Chondrocyte (in vitro differentiated cells): ENCODE data around the gene IRX3. TPM values are rescaled to one million over a fixed set of nuclear protein-coding genes. Genes with fewer than 3 reads are reported as not detected.

Experiments
- DNase-seq: peaks from one replicate; pipeline ENCODE4 v3.0.0; 2021; ENCODE audit warnings: mixed read lengths, low spot score
- H3K27ac Mint-ChIP-seq: one replicate; pipeline ENCODE4 v1.8.0; 2021; ENCODE audit warnings: mild to moderate bottlenecking, moderate library complexity, mixed read lengths; ENCODE audit not compliant: unreplicated experiment
- H3K27me3 Mint-ChIP-seq: 2 replicates; pipeline ENCODE4 v1.8.0; 2021; ENCODE audit warnings: low read depth, mixed read lengths
- H3K36me3 Mint-ChIP-seq: 2 replicates; pipeline ENCODE4 v1.8.0; 2021; ENCODE audit warnings: low read depth, mixed read lengths
- H3K4me1 Mint-ChIP-seq: 2 replicates; pipeline ENCODE4 v1.8.0; 2021; ENCODE audit warnings: low read depth, mild to moderate bottlenecking, mixed read lengths
- H3K4me3 Mint-ChIP-seq: one replicate; pipeline ENCODE4 v1.8.0; 2021; ENCODE audit warnings: mild to moderate bottlenecking, moderate library complexity, mixed read lengths; ENCODE audit not compliant: unreplicated experiment
- H3K9me3 Mint-ChIP-seq: 2 replicates; pipeline ENCODE4 v1.8.0; 2021; ENCODE audit warnings: low read depth, mixed read lengths
- CTCF ChIP-seq: fragments of 200-600 bp; sonication (generic); IDR thresholded peaks from 2 replicates; pipeline ENCODE4 v1.5.0; 2021; ENCODE audit warnings: antibody characterized with exemption, mild to moderate bottlenecking, moderate library complexity
- total RNA-seq: library from RNA; stranded (reverse); gene quantifications from 3 replicates; pipeline ENCODE4 v1.2.1, GENCODE V29; 2021

Gene IRX3
- total RNA-seq, 1 donor from 2014 or later, result 0.47 TPM

GRCh38 chr16:54284931-54285413, 1.6 kb downstream of the IRX3 start:
- no peak for TF ChIP-seq CTCF
- Mint-ChIP-seq H3K27me3 (peaks cover 64% of the 10 kb centered on the region), H3K9me3 (no peaks in the 10 kb centered on the region), H3K4me1 (peaks cover 39% of the 10 kb centered on the region), H3K27ac (no peak overlapping the region), H3K36me3 (peaks cover 1% of the 10 kb centered on the region), H3K4me3 (peak overlapping the region; percentile 67)
- DNase-seq, result no peak

GRCh38 chr16:54284319-54284930, 2.2 kb downstream of the IRX3 start:
- Mint-ChIP-seq H3K4me3 (peak overlapping the region; percentile 67), H3K27me3 (peaks cover 60% of the 10 kb centered on the region), H3K36me3 (peaks cover 1% of the 10 kb centered on the region), H3K9me3 (no peaks in the 10 kb centered on the region), H3K4me1 (peaks cover 33% of the 10 kb centered on the region), H3K27ac (no peak overlapping the region)
- TF ChIP-seq CTCF, result no peak
- no peak for DNase-seq

GRCh38 chr16:54283725-54284318, 2.8 kb downstream of the IRX3 start:
- DNase-seq, result no peak
- Mint-ChIP-seq H3K27me3 (peaks cover 55% of the 10 kb centered on the region), H3K36me3 (peaks cover 1% of the 10 kb centered on the region), H3K27ac (no peak overlapping the region), H3K4me1 (peaks cover 33% of the 10 kb centered on the region), H3K4me3 (peak overlapping the region; percentile 20), H3K9me3 (no peaks in the 10 kb centered on the region)
- no peak for TF ChIP-seq CTCF

GRCh38 chr16:54282928-54283724, 3.5 kb downstream of the IRX3 start:
- peak overlapping the region; percentile 20 for H3K4me3 Mint-ChIP-seq
- H3K4me1 Mint-ChIP-seq, result peaks cover 29% of the 10 kb centered on the region
- no peak overlapping the region for H3K27ac Mint-ChIP-seq
- TF ChIP-seq CTCF, result no peak
- peaks cover 49% of the 10 kb centered on the region for H3K27me3 Mint-ChIP-seq
- H3K36me3 Mint-ChIP-seq, result peaks cover 1% of the 10 kb centered on the region
- DNase-seq, result no peak
- no peaks in the 10 kb centered on the region for H3K9me3 Mint-ChIP-seq

- DNase-seq, result no peak
- peak overlapping the region; percentile 63 for H3K4me3 Mint-ChIP-seq
- peak; percentile 95 for TF ChIP-seq CTCF
- H3K36me3 Mint-ChIP-seq, result peaks cover 1% of the 10 kb centered on the region
- H3K4me1 Mint-ChIP-seq, result peaks cover 26% of the 10 kb centered on the region
- peaks cover 43% of the 10 kb centered on the region for H3K27me3 Mint-ChIP-seq
- no peaks in the 10 kb centered on the region for H3K9me3 Mint-ChIP-seq
- no peak overlapping the region for H3K27ac Mint-ChIP-seq
Measured at GRCh38 chr16:54282202-54282927, 4.2 kb downstream of the IRX3 start.
